Measurements from ENCODE around the gene MGAT5. TPM values are rescaled to one million over a fixed set of nuclear protein-coding genes. Genes with fewer than 3 reads are reported as not detected.

The MGAT5 gene
- total RNA-seq, 4 donors from 2014 or later, result 34.1 to 47.5 (median 42.6) TPM

DNA sequence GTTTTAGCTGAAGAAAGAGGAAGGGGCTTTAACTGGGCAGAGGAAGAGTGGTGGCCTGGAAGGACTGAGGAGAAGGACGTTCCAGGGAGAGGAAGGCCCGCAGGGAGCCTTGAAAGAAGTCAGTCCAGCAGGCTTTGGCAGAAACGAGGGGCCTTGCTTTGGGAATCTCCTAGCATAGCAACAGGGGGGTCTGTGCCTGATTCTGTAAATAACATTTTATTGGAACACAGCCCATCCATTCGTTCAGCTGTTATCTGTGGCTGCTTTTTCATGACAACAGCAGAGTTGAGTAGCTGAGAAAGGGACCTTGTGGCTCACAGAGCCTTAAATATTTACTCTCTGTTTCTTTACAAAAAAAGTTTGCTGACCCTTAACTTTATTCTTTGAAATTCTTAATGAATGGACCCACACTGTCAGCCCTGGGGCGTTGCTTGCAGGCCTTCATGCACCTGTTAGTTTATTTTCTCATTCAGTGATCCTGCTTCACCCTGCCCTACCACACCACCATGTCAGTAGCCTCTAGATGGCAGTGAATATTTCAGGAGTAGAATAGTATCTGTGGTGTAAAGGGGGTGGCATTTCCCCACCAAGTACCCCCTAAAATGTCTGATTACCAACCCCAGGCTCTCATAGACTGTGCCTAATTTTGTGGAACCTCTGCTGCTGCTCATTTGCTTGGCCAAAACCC is 61.0 kb downstream of the MGAT5 start:
- WGBS, 2 donors, result 38 to 53% methylated on average over 5 of the region's 5 CpGs
- no peaks in the 10 kb centered on the region for H3K9me3 ChIP-seq
- TF ChIP-seq EP300 (IDR thresholded peaks at IDR 0.05) (no peak), POLR2A (IDR thresholded peaks at IDR 0.05) (no peak)
- TF ChIP-seq, protein P1, sequence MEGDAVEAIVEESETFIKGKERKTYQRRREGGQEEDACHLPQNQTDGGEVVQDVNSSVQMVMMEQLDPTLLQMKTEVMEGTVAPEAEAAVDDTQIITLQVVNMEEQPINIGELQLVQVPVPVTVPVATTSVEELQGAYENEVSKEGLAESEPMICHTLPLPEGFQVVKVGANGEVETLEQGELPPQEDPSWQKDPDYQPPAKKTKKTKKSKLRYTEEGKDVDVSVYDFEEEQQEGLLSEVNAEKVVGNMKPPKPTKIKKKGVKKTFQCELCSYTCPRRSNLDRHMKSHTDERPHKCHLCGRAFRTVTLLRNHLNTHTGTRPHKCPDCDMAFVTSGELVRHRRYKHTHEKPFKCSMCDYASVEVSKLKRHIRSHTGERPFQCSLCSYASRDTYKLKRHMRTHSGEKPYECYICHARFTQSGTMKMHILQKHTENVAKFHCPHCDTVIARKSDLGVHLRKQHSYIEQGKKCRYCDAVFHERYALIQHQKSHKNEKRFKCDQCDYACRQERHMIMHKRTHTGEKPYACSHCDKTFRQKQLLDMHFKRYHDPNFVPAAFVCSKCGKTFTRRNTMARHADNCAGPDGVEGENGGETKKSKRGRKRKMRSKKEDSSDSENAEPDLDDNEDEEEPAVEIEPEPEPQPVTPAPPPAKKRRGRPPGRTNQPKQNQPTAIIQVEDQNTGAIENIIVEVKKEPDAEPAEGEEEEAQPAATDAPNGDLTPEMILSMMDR (IDR thresholded peaks at IDR 0.05), result no peak
- H3K36me3 ChIP-seq, result peaks cover 0 to 24% (median 3%) of the 10 kb centered on the region in 3 donors
- H3K4me3 ChIP-seq, result no peak overlapping the region
- H3K27me3 ChIP-seq, result no peaks in the 10 kb centered on the region
- peaks cover 0 to 48% (median 7%) of the 10 kb centered on the region in 4 donors for H3K4me1 ChIP-seq
- no peak for DNase-seq (ENCODE audit: low spot score in 2 of 2)
- H3K27ac ChIP-seq, result no peak overlapping the region

DNA sequence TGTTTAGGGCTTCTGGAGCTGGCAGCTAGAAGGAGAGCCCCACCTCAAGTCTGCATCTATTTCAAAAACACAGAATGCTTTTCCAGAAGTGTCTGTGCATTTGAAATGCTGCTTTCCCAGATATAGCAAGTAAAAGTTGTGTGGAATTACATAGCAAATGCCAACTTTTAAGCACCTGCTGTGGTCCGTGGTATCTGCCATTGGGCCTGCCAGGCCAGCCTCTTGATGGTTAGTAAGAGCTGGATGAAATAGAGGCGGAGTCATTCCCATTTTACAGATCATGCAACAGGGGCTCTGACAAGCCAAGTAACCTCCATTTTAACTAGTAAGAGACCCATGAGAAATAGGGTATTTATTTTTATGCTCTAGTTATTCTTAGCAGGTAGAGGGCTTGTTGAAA is 61.6 kb downstream of the MGAT5 start:
- Histone ChIP-seq H3K4me3 (no peak overlapping the region), H3K36me3 (peaks cover 0 to 29% (median 3%) of the 10 kb centered on the region in 3 donors), H3K27ac (no peak overlapping the region), H3K4me1 (peaks cover 0 to 48% (median 4%) of the 10 kb centered on the region in 4 donors), H3K27me3 (no peaks in the 10 kb centered on the region), H3K9me3 (no peaks in the 10 kb centered on the region)
- 90 to 95% methylated on average over 2 of the region's 2 CpGs for WGBS, 2 donors
- TF ChIP-seq EP300 (IDR thresholded peaks at IDR 0.05) (no peak), POLR2A (IDR thresholded peaks at IDR 0.05) (no peak)
- TF ChIP-seq, protein P1 (IDR thresholded peaks at IDR 0.05), result no peak
- no peak for DNase-seq (ENCODE audit: low spot score in 2 of 2)

DNA sequence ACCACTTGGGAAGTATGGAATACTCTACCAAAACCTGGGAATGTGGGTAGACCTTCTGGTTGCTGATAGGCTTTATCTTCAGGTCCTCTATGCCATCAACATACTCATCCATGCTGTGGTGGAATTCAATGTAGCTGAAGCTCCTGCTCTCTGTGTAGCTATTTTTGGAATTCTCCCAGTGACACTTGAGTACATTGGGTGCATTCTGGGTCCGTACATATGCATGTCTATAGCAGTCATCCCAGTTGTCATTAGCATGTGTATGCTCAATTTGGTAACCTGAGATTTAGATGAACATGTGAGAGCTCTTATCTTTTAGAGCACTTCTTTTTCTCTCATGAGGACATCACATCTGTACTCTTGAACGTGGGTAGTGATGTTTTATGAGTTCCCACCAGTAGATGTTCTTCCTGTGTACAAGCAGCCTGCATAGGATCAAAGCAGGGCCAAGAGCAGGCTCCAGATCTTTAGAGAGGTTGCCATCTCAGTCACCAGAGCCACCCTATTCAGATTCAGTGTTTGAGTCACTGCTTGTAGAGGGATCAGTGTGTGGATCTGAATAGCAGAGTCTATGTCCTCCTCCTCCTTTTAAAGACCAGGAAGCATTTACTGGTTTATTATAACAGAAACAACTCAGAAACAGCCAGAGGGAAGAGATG is 65.9 kb downstream of the MGAT5 start:
- no peaks in the 10 kb centered on the region for H3K27me3 ChIP-seq
- 44 to 69% methylated on average over 2 of the region's 2 CpGs for WGBS, 2 donors
- H3K4me3 ChIP-seq, result no peak overlapping the region
- no peak overlapping the region for H3K27ac ChIP-seq
- peaks cover 0 to 37% (median 3%) of the 10 kb centered on the region in 3 donors for H3K36me3 ChIP-seq
- TF ChIP-seq EP300 (IDR thresholded peaks at IDR 0.05) (no peak), POLR2A (IDR thresholded peaks at IDR 0.05) (no peak)
- TF ChIP-seq, protein P1 (IDR thresholded peaks at IDR 0.05), result no peak
- H3K4me1 ChIP-seq, result peaks cover 0 to 30% (median under 1%) of the 10 kb centered on the region in 4 donors
- no peak for DNase-seq (ENCODE audit: low spot score in 2 of 2)
- H3K9me3 ChIP-seq, result no peaks in the 10 kb centered on the region

DNA sequence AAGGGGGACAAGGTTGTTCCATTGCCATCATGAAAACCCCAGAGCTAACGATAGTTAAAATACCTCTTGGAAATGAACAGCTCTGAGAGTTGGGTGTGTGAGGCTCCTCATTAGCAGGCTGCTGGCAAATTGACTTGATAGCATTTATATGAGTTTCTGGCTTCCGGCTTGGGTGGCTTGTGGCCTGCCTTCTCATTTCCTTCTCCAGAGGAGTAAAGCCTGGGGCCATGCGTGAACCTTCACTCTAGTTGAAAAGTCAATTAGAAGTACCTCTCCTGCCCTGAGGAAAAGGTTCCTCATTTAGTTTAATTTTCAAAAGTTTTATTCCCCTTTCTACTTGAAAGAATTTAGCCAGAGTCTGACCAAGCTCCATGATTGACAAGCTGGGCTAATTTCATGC is 67.1 kb downstream of the MGAT5 start:
- 86 to 92% methylated on average over 3 of the region's 3 CpGs for WGBS, 2 donors

More for the DNA sequence above, 67.1 kb downstream of the MGAT5 start:
- Histone ChIP-seq H3K36me3 (peaks cover 0 to 37% (median 3%) of the 10 kb centered on the region in 3 donors), H3K4me1 (peaks cover 0 to 32% (median 5%) of the 10 kb centered on the region in 4 donors), H3K4me3 (no peak overlapping the region), H3K9me3 (no peaks in the 10 kb centered on the region), H3K27me3 (no peaks in the 10 kb centered on the region), H3K27ac (no peak overlapping the region)
- no peak for DNase-seq (ENCODE audit: low spot score in 2 of 2)
- TF ChIP-seq, protein P1 (IDR thresholded peaks at IDR 0.05), result no peak
- TF ChIP-seq POLR2A (IDR thresholded peaks at IDR 0.05), result no peak
- no peak for TF ChIP-seq EP300 (IDR thresholded peaks at IDR 0.05)
